CD14-positive monocyte (primary cell): ENCODE results near the gene TMEM187. TPM values are rescaled to one million over a fixed set of nuclear protein-coding genes. Genes with fewer than 3 reads are reported as not detected.

Source experiments
- DNase-seq, 3 donors: peaks; one replicate each; pipeline ENCODE4 v3.0.0-alpha.2; 2011 to 2022
- H2AFZ ChIP-seq: 2 replicates; pipeline ENCODE4 v1.6.0; 2012; ENCODE audit warnings: mild to moderate bottlenecking, low read depth, low read length, inconsistent platforms; ENCODE audit not compliant: insufficient read depth, poor library complexity, severe bottlenecking
- H3K27ac ChIP-seq, 2 donors: 1 replicate in 1 of 2; 2 replicates in 1 of 2; pipeline ENCODE4 v1.5.1; 2012 to 2013; ENCODE audit warnings: low read length in 2 of 2, control low read depth in 1 of 2, inconsistent platforms in 1 of 2, low read depth in 1 of 2, mild to moderate bottlenecking in 1 of 2
- H3K27me3 ChIP-seq, 2 donors: one replicate each; pipeline versions ENCODE4 v1.6.0 to v1.6.1; 2011 to 2013; ENCODE audit warnings: low read length in 2 of 2; ENCODE audit not compliant: control insufficient read depth in 2 of 2, insufficient read depth in 2 of 2
- H3K36me3 ChIP-seq, 2 donors: replicated peaks in 1 of 2; 1 replicate in 1 of 2; 2 replicates in 1 of 2; pipeline versions ENCODE4 v1.5.1 to v1.6.1; 2012 to 2013; ENCODE audit warnings: low read length in 2 of 2, control low read depth in 1 of 2, inconsistent platforms in 1 of 2, mild to moderate bottlenecking in 1 of 2; ENCODE audit not compliant: insufficient read depth in 2 of 2, control insufficient read depth in 1 of 2
- H3K4me1 ChIP-seq, 2 donors: 1 replicate in 1 of 2; 2 replicates in 1 of 2; pipeline versions ENCODE4 v1.5.1 to v1.6.1; 2012 to 2013; ENCODE audit warnings: low read length in 2 of 2, control low read depth in 1 of 2, inconsistent platforms in 1 of 2, mild to moderate bottlenecking in 1 of 2, moderate library complexity in 1 of 2; ENCODE audit not compliant: insufficient read depth in 2 of 2, control insufficient read depth in 1 of 2
- H3K4me2 ChIP-seq: replicated peaks from 2 replicates; pipeline ENCODE3; 2012; ENCODE audit warnings: low read length, moderate library complexity, mild to moderate bottlenecking; ENCODE audit not compliant: poor library complexity, severe bottlenecking; ENCODE audit errors: extremely low read depth
- H3K4me3 ChIP-seq, 3 experiments: fragments of 200-600 bp in 1 of 3; sonication (generic) in 1 of 3; replicated peaks in 1 of 3; 1 replicate in 2 of 3; 2 replicates in 1 of 3; pipeline ENCODE4 v1.5.1; 2011 to 2013; ENCODE audit warnings: low read length in 3 of 3, mild to moderate bottlenecking in 3 of 3, control low read depth in 2 of 3, low read depth in 2 of 3, inconsistent platforms in 1 of 3, moderate library complexity in 1 of 3
- H3K79me2 ChIP-seq: 2 replicates; pipeline ENCODE4 v1.6.0; 2012; ENCODE audit warnings: mild to moderate bottlenecking, control low read depth, inconsistent platforms, low read length, moderate library complexity; ENCODE audit not compliant: insufficient read depth
- H3K9ac ChIP-seq: 2 replicates; pipeline ENCODE4 v1.6.0; 2017; ENCODE audit warnings: low read length, mild to moderate bottlenecking; ENCODE audit not compliant: insufficient read depth, poor library complexity, severe bottlenecking
- H3K9me3 ChIP-seq, 2 donors: replicated peaks in 1 of 2; 1 replicate in 1 of 2; 2 replicates in 1 of 2; pipeline versions ENCODE4 v1.5.1 to v1.6.1; 2012 to 2013; ENCODE audit warnings: low read length in 2 of 2, control low read depth in 1 of 2; ENCODE audit not compliant: control insufficient read depth in 1 of 2, insufficient read depth in 1 of 2
- H4K20me1 ChIP-seq: 2 replicates; pipeline ENCODE4 v1.6.0; 2012; ENCODE audit warnings: mild to moderate bottlenecking, low read length, control low read depth, moderate library complexity; ENCODE audit not compliant: insufficient read depth
- H3K27ac Mint-ChIP-seq, 7 donors: one replicate each; pipeline ENCODE4 v1.8.0; 2020; ENCODE audit warnings: mild to moderate bottlenecking in 7 of 7, mixed read lengths in 7 of 7, moderate library complexity in 6 of 7, inconsistent platforms in 2 of 7
- H3K27me3 Mint-ChIP-seq, 3 donors: one replicate each; pipeline ENCODE4 v1.8.0; 2021 to 2022; ENCODE audit warnings: low read depth in 3 of 3, mild to moderate bottlenecking in 3 of 3, mixed read lengths in 3 of 3, moderate library complexity in 3 of 3, inconsistent platforms in 1 of 3
- H3K36me3 Mint-ChIP-seq, 2 donors: one replicate each; pipeline ENCODE4 v1.8.0; 2020; ENCODE audit warnings: mixed read lengths in 2 of 2, inconsistent platforms in 1 of 2, mild to moderate bottlenecking in 1 of 2
- H3K4me1 Mint-ChIP-seq: one replicate; pipeline ENCODE4 v1.8.0; 2020; ENCODE audit warnings: mild to moderate bottlenecking, mixed read lengths
- H3K4me3 Mint-ChIP-seq, 2 donors: one replicate each; pipeline ENCODE4 v1.8.0; 2020; ENCODE audit warnings: mild to moderate bottlenecking in 2 of 2, mixed read lengths in 2 of 2, moderate library complexity in 1 of 2
- H3K9me3 Mint-ChIP-seq, 7 donors: one replicate each; pipeline ENCODE4 v1.8.0; 2020 to 2022; ENCODE audit warnings: mixed read lengths in 7 of 7, mild to moderate bottlenecking in 6 of 7, moderate library complexity in 6 of 7, inconsistent platforms in 2 of 7
- CTCF ChIP-seq: fragments of 200-600 bp; IDR thresholded peaks from one replicate; pipeline ENCODE4 v1.8.0; 2022; ENCODE audit warnings: antibody characterized with exemption, mild to moderate bottlenecking
- WGBS: methylation state at CpG from one replicate; pipeline ENCODE4 v1.1.5; 2013; ENCODE audit warnings: missing lambda C conversion rate; ENCODE audit not compliant: insufficient coverage; 5-methylcytosine and 5-hydroxymethylcytosine counted together
- intact Hi-C, 2 donors: fragments of 100-400 bp; cut with micrococcal nuclease; formaldehyde crosslinking; loops; one replicate each; pipeline versions ENCODE4 v1.15.0 to v1.15.1; 2023
- polyA plus RNA-seq, 3 donors: library from polyadenylated mRNA; depleted of rRNA in 1 of 3; unstranded in 2 of 3; stranded (reverse) in 1 of 3; fragments of 300-500 nt in 2 of 3; fragments of >200 nt in 1 of 3; fragmentation: Illumina TruSeq in 2 of 3; gene quantifications; 1 replicate in 2 of 3; 2 replicates in 1 of 3; pipeline ENCODE4 v1.2.3, GENCODE V29; 2012 to 2021

Gene TMEM187
- polyA plus RNA-seq, 3 donors, result 2.8 to 10.3 (median 4.9) TPM

GRCh38 chrX:153927672-153927921 lies 45.0 kb upstream of the TMEM187 start:
- Mint-ChIP-seq H3K27ac (peak overlapping the region; percentile 93 to 99 (median 98)), H3K4me1 (peaks cover 30% of the 10 kb centered on the region), H3K36me3 (peaks cover 17 to 40% of the 10 kb centered on the region in 2 donors), H3K9me3 (peaks cover 0 to 17% (median 6%) of the 10 kb centered on the region in 7 donors), H3K4me3 (peak overlapping the region; percentile 83 to 90), H3K27me3 (peaks cover 0 to 28% (median 2%) of the 10 kb centered on the region in 3 donors)
- Histone ChIP-seq H3K27ac (peak overlapping the region; percentile 94 to 99), H2AFZ (peak overlapping the region; percentile 31), H3K27me3 (no peaks in the 10 kb centered on the region), H3K4me1 (peaks cover 54 to 80% of the 10 kb centered on the region in 2 donors), H3K36me3 (peaks cover 30 to 31% of the 10 kb centered on the region in 2 donors), H3K9ac (peak overlapping the region; percentile 82), H4K20me1 (peaks cover 92% of the 10 kb centered on the region), H3K79me2 (peaks cover 62% of the 10 kb centered on the region), H3K9me3 (no peaks in the 10 kb centered on the region), H3K4me3 (peak overlapping the region; percentile 44 to 90 (median 89)), H3K4me2 (peak overlapping the region; percentile 97)
- intact Hi-C loops, result loop anchor here (5.0 to 10.0 kb wide), 4 partner anchors 133 to 205 kb away; partner anchors contain the start of genes IDH3G (in 2 of the 2), SSR4 (in 2 of the 2), ABCD1 (in 1 of the 2) and BCAP31 (in 1 of the 2)
- no peak for DNase-seq
- no peak for TF ChIP-seq CTCF
- WGBS, result 0% methylated on average over 1 of the region's 8 CpGs

DNA sequence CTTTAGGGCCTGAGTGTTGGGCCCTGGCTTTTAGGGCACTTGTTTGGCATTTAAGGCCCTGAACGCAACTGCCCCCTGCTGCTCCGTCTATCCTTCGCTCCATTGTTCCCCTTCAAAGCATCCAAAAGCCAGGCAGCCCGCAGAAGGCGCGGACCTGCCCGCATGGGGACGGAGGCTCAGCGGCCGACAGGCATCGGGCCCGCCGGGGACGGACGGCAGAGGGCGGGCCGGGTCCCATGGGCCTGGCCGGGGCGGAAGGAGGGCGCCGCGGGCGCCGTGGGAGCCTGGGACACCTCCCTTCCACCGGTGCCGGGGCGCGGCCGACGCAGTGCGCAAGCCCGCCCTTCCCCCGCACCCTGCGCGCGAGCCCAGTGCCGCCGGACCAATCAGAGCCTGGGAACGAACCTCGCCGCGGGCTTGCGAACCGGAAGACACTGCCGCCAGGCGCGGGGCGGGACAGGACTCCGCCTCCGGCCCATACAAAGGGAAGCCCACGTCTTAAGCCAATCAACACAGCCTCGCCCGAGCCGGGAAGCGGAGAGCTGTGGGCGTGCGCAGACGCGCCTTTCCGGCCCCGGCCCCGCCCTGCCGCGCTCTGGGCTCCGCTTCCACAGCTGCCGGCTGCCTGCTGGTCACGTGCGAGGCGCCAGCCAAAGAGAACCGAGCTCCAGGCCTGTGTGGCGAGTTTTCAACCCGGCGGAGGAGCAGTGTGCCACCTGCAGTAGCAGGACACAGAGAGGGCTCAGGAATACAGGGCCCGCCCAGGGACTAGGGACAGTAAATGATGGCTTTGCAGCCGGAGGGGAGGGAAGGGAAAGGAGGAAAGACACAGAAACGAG lies 44.4 kb upstream of the TMEM187 start:
- Histone ChIP-seq H2AFZ (peak overlapping the region; percentile 31), H3K27me3 (no peaks in the 10 kb centered on the region), H3K36me3 (peaks cover 31 to 35% of the 10 kb centered on the region in 2 donors), H3K9me3 (no peaks in the 10 kb centered on the region), H4K20me1 (peaks cover 92% of the 10 kb centered on the region), H3K27ac (peak overlapping the region; percentile 94 to 99), H3K4me1 (peaks cover 48 to 74% of the 10 kb centered on the region in 2 donors), H3K4me3 (peak overlapping the region; percentile 44 to 90 (median 89)), H3K4me2 (peak overlapping the region; percentile 97), H3K9ac (peak overlapping the region; percentile 82), H3K79me2 (peaks cover 62% of the 10 kb centered on the region)
- under 1% methylated on average over 42 of the region's 76 CpGs for WGBS
- DNase-seq, result peak; percentile 91 to 98 (median 95)
- Mint-ChIP-seq H3K27ac (peak overlapping the region; percentile 93 to 99 (median 98)), H3K4me3 (peak overlapping the region; percentile 83 to 90), H3K4me1 (peaks cover 26% of the 10 kb centered on the region), H3K27me3 (peaks cover 0 to 29% (median 2%) of the 10 kb centered on the region in 3 donors), H3K9me3 (peaks cover 0 to 17% (median 6%) of the 10 kb centered on the region in 7 donors), H3K36me3 (peaks cover 17 to 37% of the 10 kb centered on the region in 2 donors)
- no peak for TF ChIP-seq CTCF
- intact Hi-C loops, result loop anchor here (5.0 to 10.0 kb wide), 4 partner anchors 133 to 206 kb away; partner anchors contain the start of genes IDH3G (in 2 of the 2), SSR4 (in 2 of the 2), ABCD1 (in 1 of the 2) and BCAP31 (in 1 of the 2)
